ENCODE data around the gene SRBD1.
A peak's percentile ranks its signal among the peaks of the same experiment; 100 is the strongest.

SRBD1 gene

GRCh38 chr2:45611020-45611859 is at the start of gene SRBD1:
TSS of gene SRBD1 (minus strand) at chr2:45611267. CDS start at chr2:45605441, 5,826 bp downstream.
- peak; percentile 77 to 94 (median 91) for DNase-seq (ENCODE audit: low read depth in 4 of 4, low spot score in 1 of 4)

- DNase-seq (ENCODE audit: low read depth in 4 of 4, low spot score in 1 of 4): no peak
Measured at GRCh38 chr2:45654250-45654649, 43.2 kb upstream of the SRBD1 start.

GRCh38 chr2:45653122-45653913 is 42.3 kb upstream of the SRBD1 start:
- no peak for DNase-seq (ENCODE audit: low read depth in 4 of 4, low spot score in 1 of 4)

GRCh38 chr2:45652090-45653031 is 41.3 kb upstream of the SRBD1 start:
- DNase-seq (ENCODE audit: low read depth in 4 of 4, low spot score in 1 of 4): peak in 2 of 4 experiments; percentile 6 to 7

- peak; percentile 11 to 43 (median 28) for DNase-seq (ENCODE audit: low read depth in 4 of 4, low spot score in 1 of 4)
Measured at GRCh38 chr2:45651415-45652089, 40.5 kb upstream of the SRBD1 start, which contains the start of gene PRKCE. TSS of gene PRKCE (plus strand) at chr2:45651675.

- DNase-seq (ENCODE audit: low read depth in 4 of 4, low spot score in 1 of 4): peak; percentile 70 to 83 (median 80)
Measured at GRCh38 chr2:45650851-45651414, 39.9 kb upstream of the SRBD1 start.

GRCh38 chr2:45649858-45650811 is 39.1 kb upstream of the SRBD1 start:
- peak; percentile 15 to 44 (median 32) for DNase-seq (ENCODE audit: low read depth in 4 of 4, low spot score in 1 of 4)

- no peak for DNase-seq (ENCODE audit: low read depth in 4 of 4, low spot score in 1 of 4)
Measured at GRCh38 chr2:45649462-45649857, 38.4 kb upstream of the SRBD1 start.

GRCh38 chr2:45648636-45649035 is 37.6 kb upstream of the SRBD1 start:
- no peak for DNase-seq (ENCODE audit: low read depth in 4 of 4, low spot score in 1 of 4)

- no peak for DNase-seq (ENCODE audit: low read depth in 4 of 4, low spot score in 1 of 4)
Measured at GRCh38 chr2:45647986-45648520, 37.0 kb upstream of the SRBD1 start.

GRCh38 chr2:45647356-45647755 is 36.3 kb upstream of the SRBD1 start:
- DNase-seq (ENCODE audit: low read depth in 4 of 4, low spot score in 1 of 4): no peak

GRCh38 chr2:45646289-45646688 is 35.2 kb upstream of the SRBD1 start:
- DNase-seq (ENCODE audit: low read depth in 4 of 4, low spot score in 1 of 4): no peak

GRCh38 chr2:45643543-45644542 is 32.8 kb upstream of the SRBD1 start:
- DNase-seq (ENCODE audit: low read depth in 4 of 4, low spot score in 1 of 4): peak; percentile 56 to 68 (median 56)

GRCh38 chr2:45643095-45643494 is 32.0 kb upstream of the SRBD1 start:
- DNase-seq (ENCODE audit: low read depth in 4 of 4, low spot score in 1 of 4): no peak

- DNase-seq (ENCODE audit: low read depth in 4 of 4, low spot score in 1 of 4): no peak
Measured at GRCh38 chr2:45640576-45640975, 29.5 kb upstream of the SRBD1 start.

GRCh38 chr2:45637440-45637839 is 26.4 kb upstream of the SRBD1 start:
- no peak for DNase-seq (ENCODE audit: low read depth in 4 of 4, low spot score in 1 of 4)

- DNase-seq (ENCODE audit: low read depth in 4 of 4, low spot score in 1 of 4): no peak
Measured at GRCh38 chr2:45636008-45636407, 24.9 kb upstream of the SRBD1 start.
